Measurements from ENCODE around the gene RNFT2.

- no peak for TF ChIP-seq POLR2AphosphoS5 (IDR thresholded peaks at IDR 0.05)
- no peak for TF ChIP-seq POLR2A (IDR thresholded peaks at IDR 0.05)
- no peak for TF ChIP-seq CTCF (IDR thresholded peaks at IDR 0.05)
These were observed 122.1 kb downstream of the RNFT2 start for GRCh38 chr12:116860263-116860662.

All from breast epithelium (tissue), 3 donors.